Body of pancreas (tissue), 4 donors: ENCODE data around the gene B3GNT2.

Experiments used
- CTCF ChIP-seq, 7 experiments: fragments of 450-650 bp in 4 of 7; fragments of 200-600 bp in 3 of 7; sonication (generic) in 3 of 7; IDR thresholded peaks; one replicate each; pipeline ENCODE4 v1.5.1; 2016 to 2019; ENCODE audit warnings: antibody characterized with exemption in 7 of 7
- POLR2A ChIP-seq, 3 donors: fragments of 450-650 bp; IDR thresholded peaks; one replicate each; pipeline ENCODE4 v1.6.1; 2016; ENCODE audit warnings: antibody characterized with exemption in 3 of 3, mild to moderate bottlenecking in 2 of 3

DNA sequence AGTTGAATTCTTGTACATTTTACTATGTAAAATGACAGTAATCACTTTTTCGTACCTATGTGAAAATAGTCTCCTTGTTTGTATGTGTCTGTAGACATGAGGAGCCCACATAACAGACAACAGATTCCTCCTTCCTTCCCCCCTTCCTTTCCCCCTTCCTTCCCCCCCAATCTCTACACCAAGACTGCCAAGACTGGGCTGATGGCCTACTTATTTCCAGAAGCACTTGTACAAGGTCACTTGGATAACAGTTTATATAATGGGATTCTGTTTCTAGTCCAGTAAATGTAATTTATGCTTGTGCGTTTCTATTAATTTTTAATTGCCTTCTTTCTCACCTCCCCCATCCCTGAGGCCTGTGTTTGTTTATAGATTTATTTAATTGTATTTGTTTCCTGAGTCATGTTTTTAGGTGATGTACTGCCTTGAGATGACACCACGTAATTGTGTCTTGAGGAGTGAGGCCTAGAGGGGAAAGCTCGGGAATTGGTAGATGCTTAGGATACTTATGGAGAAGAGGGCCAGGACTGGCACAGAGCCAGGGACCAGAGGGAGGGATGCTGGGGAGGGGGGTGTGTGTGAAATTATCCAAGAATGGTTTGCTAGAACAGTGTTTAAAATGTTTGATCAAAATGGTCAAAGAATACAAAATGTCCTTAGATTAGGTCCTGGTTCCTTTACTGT lies 12.3 kb downstream of the B3GNT2 start:
- TF ChIP-seq CTCF (IDR thresholded peaks at IDR 0.05): no peak
- TF ChIP-seq POLR2A (IDR thresholded peaks at IDR 0.05): no peak
